AG08395 (cell line): ENCODE results near the gene TLR1.
"Not testable (repeated sequence)": the region's sequence is repeated elsewhere in the genome, so short reads cannot be mapped to it uniquely, and the experiment has no call there.

Source experiments
- DNase-seq: peaks from one replicate; pipeline ENCODE4 v3.0.0; 2012; ENCODE audit warnings: mixed read lengths, low spot score

TLR1 gene, protein sequence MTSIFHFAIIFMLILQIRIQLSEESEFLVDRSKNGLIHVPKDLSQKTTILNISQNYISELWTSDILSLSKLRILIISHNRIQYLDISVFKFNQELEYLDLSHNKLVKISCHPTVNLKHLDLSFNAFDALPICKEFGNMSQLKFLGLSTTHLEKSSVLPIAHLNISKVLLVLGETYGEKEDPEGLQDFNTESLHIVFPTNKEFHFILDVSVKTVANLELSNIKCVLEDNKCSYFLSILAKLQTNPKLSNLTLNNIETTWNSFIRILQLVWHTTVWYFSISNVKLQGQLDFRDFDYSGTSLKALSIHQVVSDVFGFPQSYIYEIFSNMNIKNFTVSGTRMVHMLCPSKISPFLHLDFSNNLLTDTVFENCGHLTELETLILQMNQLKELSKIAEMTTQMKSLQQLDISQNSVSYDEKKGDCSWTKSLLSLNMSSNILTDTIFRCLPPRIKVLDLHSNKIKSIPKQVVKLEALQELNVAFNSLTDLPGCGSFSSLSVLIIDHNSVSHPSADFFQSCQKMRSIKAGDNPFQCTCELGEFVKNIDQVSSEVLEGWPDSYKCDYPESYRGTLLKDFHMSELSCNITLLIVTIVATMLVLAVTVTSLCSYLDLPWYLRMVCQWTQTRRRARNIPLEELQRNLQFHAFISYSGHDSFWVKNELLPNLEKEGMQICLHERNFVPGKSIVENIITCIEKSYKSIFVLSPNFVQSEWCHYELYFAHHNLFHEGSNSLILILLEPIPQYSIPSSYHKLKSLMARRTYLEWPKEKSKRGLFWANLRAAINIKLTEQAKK

DNA sequence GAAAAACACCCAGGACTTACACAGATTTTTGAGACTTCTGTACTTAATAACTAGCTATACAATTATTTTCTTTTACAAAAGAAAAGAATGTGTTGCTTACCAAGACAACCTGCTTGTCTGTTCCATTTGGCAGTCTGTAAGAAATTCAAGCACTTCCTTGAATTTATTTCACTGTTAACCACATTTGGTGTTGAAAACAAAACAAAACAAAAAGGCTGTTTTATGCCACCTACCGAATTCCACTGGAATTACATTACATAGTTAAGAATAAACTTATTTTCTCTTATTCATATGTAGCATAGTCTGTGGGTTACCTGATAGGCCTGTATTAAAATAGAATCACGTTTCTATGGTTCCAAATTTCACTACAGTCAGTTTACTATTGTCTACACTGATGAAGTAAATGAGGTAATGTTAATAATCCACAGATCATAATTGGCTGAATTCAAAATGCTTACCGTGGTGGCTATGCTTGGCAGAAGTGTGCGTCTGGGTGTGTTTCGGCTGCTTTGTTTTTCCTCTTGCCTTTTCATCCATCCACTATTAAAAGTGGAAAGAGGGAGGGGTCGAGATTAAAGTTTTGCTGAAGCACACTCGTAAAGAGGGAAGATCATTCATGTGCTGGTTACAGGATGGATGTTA is at the start of gene TLR1:
TSS of gene TLR1 (minus strand) at position 138 of the 642 bp plus-strand sequence. CDS start 5,960 bp downstream, outside the sequence.
- peak; percentile 50 for DNase-seq

DNA sequence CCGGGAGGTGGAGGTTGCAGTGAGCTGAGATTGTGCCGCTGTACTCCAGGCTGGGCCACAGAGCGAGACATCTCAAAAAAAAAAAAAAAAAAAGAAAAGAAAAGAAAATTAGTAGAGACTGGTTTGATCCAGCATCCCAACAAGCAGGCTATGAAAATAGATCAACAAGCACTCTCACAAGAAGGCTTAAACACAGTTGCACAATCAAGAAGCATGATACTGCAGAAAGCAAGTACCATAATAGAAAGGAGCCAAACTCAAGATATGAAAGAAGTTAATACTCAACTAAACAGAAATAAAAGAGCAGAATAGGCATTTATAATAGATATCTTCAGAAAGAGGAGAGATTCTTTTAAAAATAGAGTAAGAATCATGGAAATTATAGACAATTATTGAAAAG is 41.4 kb upstream of the TLR1 start:
- DNase-seq: no peak

DNA sequence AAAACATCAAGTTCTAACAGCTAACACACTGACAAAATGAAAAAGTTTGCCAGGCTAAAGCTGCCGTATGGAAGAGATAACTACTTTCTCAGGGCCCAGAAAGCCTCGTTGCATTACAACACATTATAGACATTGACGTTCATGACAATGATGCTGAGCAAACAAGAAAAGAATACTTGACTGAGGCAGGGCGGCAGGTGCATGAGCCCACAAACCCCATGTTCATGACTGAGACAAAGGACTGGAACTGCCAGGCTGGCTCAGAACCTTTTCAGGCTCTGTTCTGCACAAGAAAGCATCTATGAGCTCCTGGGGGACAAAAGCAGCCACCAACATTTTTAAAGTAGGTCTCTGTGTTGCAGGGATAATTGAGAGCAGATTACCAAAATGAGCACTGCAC is 38.4 kb upstream of the TLR1 start:
- DNase-seq: no peak

DNA sequence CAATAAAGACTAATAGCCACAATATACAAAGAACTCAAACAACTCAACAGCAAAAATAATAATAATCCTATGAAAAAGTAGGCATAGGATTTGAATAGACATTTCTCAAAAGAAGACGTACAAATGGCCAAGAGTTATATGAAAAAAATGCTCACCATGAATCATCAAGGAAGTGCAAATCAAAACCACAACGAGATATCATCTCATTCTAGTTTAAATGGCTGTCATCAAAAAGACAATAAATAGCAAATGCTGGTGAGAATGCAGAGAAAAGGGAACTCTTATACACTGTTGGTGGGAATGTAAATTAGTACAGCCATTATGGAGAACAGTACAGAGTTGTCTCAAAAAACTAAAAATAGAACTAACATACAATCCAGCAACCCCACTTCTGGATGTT is 33.3 kb upstream of the TLR1 start:
- DNase-seq: no peak

DNA sequence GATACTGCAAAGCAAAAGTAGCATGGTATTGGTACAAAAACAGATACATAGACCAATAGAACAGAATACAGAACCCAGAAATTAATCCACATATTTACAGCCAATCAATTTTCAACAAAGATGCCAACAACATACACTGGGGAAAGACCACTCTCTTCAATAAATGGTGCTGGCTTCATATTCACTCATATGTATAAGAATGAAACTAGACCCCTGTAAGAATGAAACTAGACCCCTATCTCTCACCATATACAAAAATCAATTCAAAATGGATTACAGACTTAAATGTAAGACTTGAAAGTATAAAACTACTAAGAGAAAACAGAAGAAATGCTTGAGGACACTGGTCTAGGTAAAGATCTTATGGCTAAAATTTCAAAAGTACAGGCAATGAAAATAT is 32.7 kb upstream of the TLR1 start:
- DNase-seq: no peak

DNA sequence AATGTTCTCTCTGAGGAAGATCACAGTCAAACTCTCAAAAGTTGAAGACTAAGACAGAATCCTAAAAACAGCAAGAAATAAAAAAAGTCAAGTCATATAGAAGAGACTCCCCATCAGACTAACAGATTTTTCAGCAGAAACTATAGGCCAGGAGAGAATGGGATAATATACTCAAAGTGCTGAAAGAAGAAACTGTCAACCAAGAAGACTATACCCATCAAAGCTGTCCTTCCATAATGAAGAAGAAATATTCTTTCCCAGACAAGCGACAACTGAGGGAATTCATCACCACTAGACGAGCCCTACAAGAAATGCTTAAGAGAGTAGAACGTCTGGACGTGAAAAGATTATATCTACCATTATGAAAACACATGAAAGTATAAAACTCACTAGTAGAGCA is 30.0 kb upstream of the TLR1 start:
- no peak for DNase-seq

DNA sequence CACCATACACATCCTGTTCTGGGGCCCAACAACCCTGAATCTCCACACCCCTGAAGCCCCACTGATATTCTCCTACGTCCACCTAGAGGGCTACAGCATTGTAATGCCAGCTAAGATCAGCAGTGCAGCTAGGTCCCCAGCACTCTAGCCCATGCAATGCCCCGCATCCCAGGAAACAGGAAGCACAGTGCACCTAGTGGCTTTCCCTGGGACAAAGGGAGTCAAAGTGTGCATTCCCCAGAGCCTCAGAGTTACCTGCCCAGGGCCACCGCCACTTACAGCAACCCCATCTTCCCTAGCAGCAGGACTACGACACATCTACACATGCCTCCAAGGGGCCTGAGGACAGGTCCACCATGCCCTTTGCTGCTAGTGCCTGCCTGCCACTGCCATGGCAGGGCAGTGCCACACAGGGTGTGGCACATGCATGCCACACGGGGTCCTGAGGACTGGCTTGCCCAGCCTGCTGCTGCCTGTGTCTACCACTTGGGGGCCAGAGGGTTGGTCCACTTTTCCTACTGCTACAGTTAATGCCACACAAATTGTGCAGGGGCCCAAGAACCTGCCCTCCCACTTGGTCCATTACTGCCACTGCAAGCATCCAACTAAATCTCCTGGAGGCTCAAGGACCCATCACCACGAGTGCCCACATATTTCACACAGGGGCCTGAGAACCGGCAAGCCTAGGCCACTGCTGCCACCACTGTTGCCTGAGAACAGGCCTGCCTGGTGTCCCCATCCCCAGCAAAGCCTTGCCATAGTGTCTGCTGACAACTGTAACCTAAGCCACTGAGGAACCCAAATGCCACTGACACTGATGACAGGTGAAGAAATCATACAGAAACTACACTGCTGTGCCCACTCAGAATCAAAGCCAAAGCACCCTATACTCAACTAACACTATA is 28.3 kb upstream of the TLR1 start:
- no peak for DNase-seq

DNA sequence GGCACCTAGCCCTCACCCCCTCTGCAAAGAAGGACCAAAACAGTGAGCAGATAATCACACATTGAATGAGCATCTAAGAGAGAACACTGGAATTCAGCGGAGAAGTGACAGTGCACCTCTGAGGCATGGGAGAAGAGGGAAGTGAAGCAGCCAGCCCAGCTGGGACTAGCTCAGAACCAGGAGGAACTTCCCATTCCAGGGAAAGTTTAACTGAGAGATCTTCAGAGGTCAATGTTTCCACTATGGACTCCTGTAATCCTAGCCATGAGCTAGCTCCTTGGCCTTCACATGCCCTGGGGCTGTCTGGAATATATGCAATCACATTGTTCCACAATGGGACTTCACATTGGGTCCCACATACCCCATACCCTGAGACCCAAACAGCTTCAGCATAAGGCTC is 27.6 kb upstream of the TLR1 start:
- DNase-seq: no peak

DNA sequence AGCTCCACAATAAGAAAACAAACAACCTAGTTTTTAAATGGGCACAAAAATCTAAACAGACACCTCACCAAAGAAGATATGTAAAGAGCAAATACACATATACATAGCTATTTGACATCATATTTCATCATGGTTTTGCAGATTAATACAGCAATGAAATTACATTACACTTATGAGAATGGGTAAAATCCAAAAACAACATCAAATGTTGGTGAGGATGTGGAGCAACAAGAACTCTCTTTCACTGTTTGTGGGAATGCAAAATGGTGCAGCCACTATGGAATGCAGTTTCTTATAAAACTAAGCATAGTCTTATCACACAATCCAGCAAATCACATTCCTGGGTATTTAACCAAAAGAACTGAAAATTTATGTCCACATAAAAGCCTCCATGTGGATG is 27.1 kb upstream of the TLR1 start:
- DNase-seq: no peak

DNA sequence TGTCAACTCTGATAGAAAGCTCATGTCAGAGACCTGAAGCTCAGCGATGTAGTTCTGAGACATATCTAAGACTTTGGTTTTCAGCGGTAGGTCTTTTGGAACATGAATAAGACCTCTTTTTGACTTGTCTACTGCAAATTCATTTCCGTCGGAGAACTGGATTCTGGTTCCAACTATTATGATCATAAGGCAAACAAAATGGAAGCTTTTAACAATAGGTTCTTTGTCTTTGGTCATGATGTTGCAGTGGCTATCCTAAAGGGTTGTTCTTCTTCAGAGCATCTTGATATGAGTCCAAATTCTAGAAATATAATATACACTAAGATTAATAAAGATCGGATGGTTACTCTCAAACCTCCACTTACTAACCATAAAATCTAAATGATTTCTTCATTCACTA is 24.6 kb upstream of the TLR1 start:
- no peak for DNase-seq

DNA sequence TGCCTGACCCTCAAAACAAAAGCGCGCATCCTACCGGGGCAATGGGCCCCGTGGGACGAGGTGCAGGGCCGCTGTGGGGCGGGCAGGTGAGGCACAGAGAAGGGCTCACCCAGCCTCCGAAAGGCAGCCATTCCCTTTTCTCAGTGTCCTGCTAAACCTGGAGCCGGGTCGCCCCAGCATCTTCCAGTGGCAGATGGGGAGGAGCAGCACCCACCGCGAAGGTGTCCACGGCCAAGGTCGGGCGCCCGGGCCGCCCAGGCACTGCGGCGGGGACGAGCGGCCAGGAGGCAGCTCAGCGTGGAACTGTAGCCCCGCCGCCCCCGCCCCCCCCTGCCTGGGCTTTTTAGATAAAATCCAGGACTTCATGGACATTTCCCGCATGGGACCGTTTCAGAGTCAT is 19.2 kb upstream of the TLR1 start:
- no peak for DNase-seq

DNA sequence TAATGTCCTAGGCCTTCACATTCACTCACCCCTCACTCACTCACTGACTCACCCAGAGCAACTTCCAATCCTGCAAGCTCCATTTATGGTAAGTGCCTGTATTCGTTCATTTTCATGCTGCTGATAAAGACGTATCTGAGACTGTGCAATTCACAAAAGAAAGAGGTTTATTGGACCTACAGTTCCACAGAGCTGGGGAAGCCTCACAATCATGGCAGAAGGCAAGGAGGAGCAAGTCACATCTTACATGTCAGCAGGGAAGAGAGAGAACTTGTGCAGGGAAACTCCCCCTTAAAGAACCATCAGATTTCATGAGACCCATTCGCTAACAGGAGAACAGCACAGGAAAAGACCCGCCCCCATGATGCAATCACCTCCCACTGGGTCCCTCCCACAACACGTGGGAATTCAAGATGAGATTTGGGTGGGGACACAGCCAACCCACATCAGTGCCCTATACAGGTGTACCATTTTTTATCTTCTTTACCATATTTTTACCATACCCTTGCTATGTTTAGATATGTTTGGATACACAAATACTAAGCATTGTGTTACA is 18.2 kb upstream of the TLR1 start:
- no peak for DNase-seq

DNA sequence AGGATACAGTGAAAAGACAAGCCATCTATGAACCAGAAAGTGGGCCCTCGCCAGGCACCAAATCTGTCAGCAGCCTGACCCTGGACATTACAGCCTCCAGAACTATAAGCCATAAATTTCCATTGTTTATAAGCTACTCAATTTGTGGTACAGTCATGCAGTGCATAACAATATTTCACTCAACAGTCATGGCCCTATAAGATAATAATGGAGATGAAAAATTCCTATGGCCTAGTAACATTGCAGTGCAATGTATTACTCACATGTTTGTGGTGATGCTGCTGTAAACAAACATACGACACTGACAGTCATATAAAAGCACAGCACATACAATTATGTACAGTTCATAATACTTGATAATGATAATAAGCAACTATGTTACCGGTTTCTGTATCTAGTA is 17.1 kb upstream of the TLR1 start:
- DNase-seq: no peak

DNA sequence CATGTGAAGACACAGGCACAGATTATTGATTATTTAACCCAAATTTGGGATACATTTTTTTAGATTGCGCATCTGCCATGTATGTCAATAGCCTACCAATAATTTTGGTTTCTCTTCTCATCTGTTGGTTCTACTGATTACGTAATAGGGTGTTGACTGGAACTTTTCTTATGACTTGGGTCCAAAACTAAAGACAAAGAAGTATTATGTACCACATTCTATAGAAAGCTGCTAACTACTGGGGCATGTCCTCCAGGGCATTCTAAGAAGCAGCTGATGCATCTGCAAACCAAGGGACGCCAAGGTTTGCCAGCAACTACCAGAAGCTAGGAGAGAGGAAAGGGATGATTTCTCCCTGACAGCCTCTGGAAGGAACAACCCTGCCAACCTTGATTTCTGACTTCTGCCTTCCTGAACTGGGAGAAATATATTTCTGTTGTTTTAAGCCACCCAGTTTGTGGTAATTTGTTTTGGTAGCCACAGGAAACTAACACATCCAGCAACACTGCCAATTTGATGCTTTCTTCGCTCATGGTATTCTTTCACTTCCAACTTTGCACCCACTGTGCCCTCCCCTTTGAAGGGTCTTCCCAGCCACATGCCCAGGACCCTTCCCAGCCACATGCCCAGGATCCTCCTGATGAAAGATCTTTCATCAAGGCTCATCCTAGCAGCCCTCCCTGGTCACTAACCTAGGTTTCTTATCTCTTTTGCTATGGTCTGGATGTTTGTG is 15.9 kb upstream of the TLR1 start:
- no peak for DNase-seq

DNA sequence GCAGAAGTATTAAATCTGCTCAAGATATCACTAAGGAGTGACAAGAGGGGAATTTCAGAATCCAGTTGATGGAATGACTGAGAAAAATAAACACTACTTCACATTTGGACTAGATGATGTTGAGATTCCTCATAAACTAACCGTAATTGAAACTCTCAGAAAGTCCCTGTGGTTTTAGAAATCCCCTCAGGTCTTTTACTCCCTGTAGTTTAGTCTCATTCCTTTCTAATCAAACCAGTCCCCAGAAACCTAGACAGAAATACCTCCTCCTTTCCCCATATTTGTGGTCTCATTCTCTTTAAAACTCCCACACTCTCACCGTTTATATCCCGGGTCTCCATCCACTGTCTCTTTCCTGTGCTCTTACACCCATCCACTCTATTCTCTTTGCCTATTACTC is 15.0 kb upstream of the TLR1 start:
- no peak for DNase-seq

DNA sequence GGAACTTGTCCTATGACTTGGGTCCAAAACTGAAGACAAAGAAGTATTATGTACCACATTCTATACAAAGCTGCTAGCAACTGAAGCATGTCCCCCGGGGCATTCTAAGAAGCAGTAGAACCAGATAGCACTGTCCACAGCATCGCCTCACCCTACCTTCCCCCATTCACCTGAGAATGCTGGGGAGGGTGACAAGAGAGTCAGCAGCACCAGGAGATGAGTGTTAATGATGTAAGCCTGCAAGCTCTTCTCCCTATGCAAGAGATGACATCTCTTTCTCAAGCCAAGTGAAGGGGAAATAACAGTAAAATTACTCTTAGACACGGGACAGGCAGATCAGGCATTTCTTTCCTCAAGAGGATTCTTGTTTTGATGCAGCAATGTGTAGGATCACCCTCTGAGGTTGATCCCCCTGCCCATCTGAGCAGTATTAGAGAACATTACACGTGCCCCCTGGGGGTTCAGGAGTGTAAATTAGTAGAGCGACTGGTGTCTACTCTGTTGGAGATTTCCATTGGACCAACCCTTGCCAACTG is 13.9 kb upstream of the TLR1 start:
- DNase-seq: no peak

DNA sequence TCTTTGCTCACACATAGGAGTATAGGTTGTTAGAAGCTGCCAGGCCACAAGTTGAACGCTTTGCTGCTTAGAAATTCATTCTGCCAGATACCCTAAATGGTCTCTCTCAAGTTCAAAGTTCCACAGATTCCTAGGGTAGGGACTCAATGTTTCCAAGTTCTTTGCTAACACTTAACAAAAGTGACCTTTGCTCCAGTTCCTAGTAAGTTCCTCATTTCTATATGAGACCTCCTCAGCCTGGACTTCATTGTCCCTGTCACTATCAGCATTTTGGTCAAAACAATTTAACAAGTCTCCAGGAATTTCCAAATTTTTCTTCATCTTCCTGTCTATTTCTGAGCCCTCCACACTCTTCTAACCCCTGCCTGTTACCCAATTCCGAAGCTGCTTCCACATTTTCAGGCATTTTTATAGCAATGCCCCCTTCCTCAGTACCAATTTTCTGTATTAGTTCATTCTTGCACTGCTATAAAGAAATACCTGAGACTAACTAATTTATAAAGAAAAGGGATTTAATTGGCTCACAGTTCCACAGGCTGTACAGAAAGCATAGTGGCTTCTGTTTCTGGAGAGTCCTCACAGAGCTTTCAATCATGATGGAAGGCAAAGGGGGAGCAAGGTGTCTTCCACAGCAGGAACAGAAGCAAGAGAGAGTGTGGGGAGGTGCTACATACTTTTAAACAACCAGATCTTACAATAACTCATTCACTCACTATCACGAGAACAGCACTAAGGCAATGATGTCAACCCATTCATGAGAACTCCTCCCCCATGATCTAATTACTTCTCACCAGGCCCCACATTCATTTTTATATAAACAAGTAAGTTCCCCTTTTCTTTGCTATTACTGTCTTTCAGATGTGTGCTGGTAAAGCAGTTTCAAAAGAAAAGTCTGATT is 11.5 kb upstream of the TLR1 start:
- no peak for DNase-seq

DNA sequence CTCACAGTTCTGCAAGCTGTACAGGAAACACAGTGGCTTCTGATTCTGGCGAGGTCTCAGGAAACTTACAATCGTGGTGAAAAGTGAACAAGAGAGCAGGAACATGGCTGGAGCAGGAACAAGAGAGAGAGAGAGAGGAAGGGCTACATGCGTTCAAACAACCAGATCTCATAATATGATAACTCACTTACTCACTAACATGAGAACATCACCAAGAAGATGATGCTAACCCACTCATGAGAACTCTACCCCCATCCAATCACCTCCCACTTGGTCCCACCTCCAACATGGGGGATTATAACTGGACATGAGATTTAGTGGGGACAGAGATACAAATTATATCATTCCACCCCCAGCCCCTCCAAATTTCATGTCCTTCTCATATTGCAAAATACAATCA is 9.8 kb upstream of the TLR1 start:
- no peak for DNase-seq

DNA sequence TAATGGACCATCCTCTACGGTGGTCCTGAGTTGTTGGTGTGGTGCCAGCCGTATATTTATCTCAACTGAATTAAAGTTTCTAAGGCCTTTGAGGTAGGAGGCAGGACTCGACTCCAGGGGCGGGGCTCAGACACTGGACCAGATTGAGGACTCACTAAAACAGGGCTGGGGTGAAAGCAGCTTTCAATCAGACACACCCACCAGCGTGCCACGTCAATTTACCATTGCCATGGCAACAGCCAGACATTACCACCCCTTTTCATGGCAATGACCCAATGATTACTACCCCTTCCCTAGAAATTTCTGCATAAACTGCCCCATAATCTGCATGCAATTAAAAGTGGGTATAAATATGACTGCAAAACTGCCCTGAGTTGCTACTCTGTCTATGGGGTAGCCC is 6.7 kb upstream of the TLR1 start:
- DNase-seq: no peak

DNA sequence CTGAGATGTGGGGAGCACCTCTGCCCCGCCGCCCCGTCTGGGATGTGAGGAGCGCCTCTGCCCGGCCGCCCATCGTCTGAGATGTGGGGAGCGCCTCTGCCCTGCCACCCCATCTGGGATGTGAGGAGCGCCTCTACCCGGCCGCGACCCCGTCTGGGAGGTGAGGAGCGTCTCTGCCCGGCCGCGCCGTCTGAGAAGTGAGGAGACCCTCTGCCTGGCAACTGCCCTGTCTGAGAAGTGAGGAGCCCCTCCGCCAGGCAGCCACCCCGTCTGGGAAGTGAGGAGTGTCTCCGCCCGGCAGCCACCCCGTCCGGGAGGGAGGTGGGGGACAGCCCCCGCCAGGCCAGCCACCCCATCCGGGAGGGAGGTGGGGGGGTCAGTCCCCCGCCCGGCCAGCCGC is 2.9 kb upstream of the TLR1 start:
- not testable (repeated sequence) for DNase-seq
